HG03066 (cell line): ENCODE measurements around the gene CD58.

ENCODE experiments used
- ATAC-seq: cut with Tn5 transposase; IDR thresholded peaks from one replicate; pipeline ENCODE4 v1.9.1; 2021; ENCODE audit warnings: low read depth; ENCODE audit not compliant: unreplicated experiment

Gene CD58

GRCh38 chr1:116478621-116479020 is 92.2 kb downstream of the CD58 start:
- no peak for ATAC-seq

- ATAC-seq: no peak
These were observed 93.4 kb downstream of the CD58 start for GRCh38 chr1:116477429-116477828.

GRCh38 chr1:116476321-116476720 is 94.5 kb downstream of the CD58 start:
- no peak for ATAC-seq

DNA sequence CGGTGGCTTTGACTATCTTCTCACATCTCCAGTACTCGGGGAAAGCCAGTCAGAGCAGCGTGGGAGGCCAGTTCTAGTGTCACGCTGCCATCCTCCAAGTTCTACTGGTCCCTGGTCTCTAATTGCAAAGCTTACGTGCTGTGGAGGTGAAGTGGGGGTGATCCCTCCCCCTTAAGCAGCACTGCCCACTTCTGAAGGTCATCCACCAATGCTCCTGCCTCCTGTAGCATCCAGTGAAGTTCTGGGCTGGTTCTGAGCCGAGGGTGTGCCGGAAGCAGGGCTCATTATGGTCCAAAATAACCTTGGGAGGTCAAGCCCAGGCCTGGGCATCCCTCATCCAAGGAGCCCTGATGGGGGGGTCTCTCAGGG is 95.0 kb downstream of the CD58 start:
- no peak for ATAC-seq

GRCh38 chr1:116474921-116475849 is 95.6 kb downstream of the CD58 start:
- ATAC-seq: no peak

DNA sequence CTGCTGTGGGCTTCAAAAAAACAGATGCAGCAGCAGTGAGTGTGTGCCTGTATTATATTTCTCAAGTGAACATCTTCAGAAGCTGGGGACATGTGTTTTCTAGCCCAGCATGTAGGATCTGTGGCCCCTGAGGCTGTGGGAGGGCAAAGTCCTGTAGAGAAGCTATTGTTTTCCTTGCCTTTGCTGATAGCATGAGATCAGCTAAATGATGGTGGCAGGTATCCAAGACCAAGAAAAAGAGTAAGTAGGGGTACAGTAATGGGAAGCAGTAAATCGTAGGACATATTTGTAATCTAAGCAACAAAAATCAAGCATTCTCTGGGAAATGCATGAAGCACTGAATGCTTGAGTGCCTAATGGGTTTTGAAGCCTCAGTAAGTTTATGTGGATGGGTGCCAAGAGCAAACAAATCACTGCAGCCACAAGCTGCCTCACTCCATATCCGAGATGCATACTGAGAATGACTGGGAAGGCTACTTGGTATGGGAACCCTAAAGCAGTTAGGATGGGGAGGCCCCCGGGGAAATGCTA is 98.3 kb downstream of the CD58 start:
- ATAC-seq: no peak

GRCh38 chr1:116471241-116471640 is 99.6 kb downstream of the CD58 start:
- ATAC-seq: no peak

- no peak for ATAC-seq
These were observed 100.2 kb downstream of the CD58 start for GRCh38 chr1:116470671-116471070.

DNA sequence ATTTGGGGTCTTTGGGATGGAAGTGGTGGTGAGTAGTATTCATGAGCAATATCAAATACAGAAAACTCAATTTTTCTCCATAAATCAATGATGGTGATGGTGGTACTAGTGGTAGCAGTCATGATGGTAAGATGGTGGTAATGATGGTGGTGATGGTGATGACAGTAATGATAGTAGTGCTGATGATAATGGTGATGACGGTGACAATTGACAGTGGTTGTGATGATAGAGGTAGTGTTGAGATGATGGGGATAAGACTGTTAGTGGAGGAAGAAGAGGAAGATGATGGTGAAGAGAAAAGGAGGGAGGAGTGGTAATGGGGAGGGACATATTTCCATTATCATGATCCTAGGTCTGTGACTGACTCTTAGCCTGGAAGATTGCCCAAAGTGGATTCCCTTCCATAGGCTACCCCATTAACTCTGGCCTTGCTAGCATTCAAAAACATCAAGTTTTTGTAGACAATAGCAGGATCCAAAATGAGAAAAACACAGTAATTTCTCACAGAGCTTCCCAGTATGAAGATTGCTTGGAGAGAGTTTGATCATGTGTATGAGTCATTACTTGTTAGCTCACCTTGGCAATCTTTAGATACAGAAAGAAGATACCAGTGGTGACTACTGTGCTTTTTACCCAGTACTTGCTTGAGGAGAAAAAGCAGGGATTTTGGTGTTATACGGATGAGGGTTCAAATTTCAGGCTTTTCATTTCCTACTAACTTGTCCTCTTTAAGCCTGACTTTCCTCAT is 103.8 kb downstream of the CD58 start:
- no peak for ATAC-seq

DNA sequence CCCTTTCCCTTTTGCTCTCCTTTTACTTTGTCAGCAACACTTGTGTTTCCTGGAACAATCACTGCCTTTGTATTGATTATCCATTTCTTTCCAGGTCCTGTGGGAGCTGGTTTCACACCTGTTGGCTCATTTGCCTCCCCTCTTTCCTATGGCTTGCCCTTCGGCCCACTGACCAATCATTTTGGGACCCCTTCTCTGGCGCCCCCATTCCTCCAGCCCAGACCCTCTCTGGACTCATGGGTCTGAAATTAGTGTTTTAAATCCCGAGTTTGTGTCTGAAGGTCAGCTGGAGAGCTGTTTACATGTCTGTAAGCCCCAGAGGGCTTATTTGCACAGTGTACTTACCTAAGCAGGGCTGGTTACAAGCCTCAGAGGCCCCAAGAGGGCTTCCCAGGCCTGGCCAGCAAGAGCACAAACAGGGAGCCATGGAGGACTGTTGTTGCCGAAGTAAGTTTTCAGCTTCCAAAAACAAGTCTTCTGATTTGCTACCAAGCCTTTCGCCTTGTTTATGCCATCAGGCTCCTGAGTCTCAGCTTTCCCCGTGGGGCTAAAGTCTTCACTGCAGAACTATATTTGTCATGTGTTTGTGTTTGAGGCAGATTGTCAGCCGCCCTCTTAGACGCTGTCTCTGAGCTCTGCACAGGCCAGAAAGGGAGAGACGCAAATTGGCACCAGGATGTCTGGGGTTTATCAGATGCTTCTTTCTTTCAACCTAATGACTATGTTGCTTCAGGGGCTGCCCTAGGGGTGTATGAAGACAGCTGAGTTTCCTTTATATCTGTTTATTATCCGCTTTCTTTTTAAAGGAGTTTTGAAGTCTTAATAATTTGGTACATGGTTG is 104.8 kb downstream of the CD58 start:
- ATAC-seq: no peak

- ATAC-seq: no peak
These were observed 105.4 kb downstream of the CD58 start for GRCh38 chr1:116465477-116465844.
